Measurements from ENCODE around the gene PBRM1. TPM values are rescaled to one million over a fixed set of nuclear protein-coding genes. Genes with fewer than 3 reads are reported as not detected.

PBRM1 gene
- polyA plus RNA-seq, 1 donor (not counting 4 experiments of a cell fraction or from before 2014, with no cell fraction given), result 26.0 TPM

- FAIRE-seq (no peak), DNase-seq (ENCODE audit: low read depth, low spot score) (no peak)
- Histone ChIP-seq H3K9me3 (ENCODE audit: control insufficient read depth, low read depth, low read length) (no peaks in the 10 kb centered on the region), H3K9me1 (ENCODE audit: control insufficient read depth, extremely low read depth, insufficient read depth, low read length) (no peaks in the 10 kb centered on the region), H3K27ac (ENCODE audit: control insufficient read depth, insufficient read depth, low read length) (no peak overlapping the region), H3K9ac (ENCODE audit: control insufficient read depth, extremely low read depth, insufficient read depth, low read length) (no peak overlapping the region), H3K4me3 (ENCODE audit: control insufficient read depth in 2 of 3, extremely low read depth in 1 of 3, insufficient read depth in 2 of 3, low read depth in 1 of 3, low read length in 3 of 3) (no peak overlapping the region), H3K4me2 (ENCODE audit: control insufficient read depth, extremely low read depth, insufficient read depth, low read depth, low read length) (no peak overlapping the region), H4K20me1 (ENCODE audit: control insufficient read depth, extremely low read depth, insufficient read depth, low read length) (no peaks in the 10 kb centered on the region), H3K27me3 (ENCODE audit: control insufficient read depth, extremely low read depth, insufficient read depth, low read length) (peaks cover 9% of the 10 kb centered on the region), H3K36me3 (ENCODE audit: control insufficient read depth in 2 of 2, extremely low read depth in 1 of 2, insufficient read depth in 2 of 2, low read length in 2 of 2) (no peaks in the 10 kb centered on the region), H2AFZ (ENCODE audit: control insufficient read depth, low read length) (no peak overlapping the region), H3K79me2 (ENCODE audit: control insufficient read depth, insufficient read depth, low read length) (no peaks in the 10 kb centered on the region), H3K4me1 (ENCODE audit: control insufficient read depth, extremely low read depth, insufficient read depth, low read length) (no peaks in the 10 kb centered on the region)
- TF ChIP-seq EZH2 (IDR thresholded peaks at IDR 0.05; ENCODE audit: low read length), result no peak
- TF ChIP-seq CTCF (optimal IDR thresholded peaks at IDR 0.05 in 1 of 3, IDR thresholded peaks at IDR 0.05 in 1 of 3, conservative IDR thresholded peaks at IDR 0.05 in 1 of 3; ENCODE audit: extremely low read depth in 1 of 3, insufficient read depth in 2 of 3, low read length in 3 of 3), result no peak
- dilution Hi-C loops (cut with MboI; ENCODE audit: extremely low pct_ligation_motif_present, low sequenced_read_pairs), result no loop called here
Measured at GRCh38 chr3:52502001-52502400, 183.7 kb downstream of the PBRM1 start.

GRCh38 chr3:52501046-52501445 lies 184.7 kb downstream of the PBRM1 start:
- no peaks in the 10 kb centered on the region for H3K36me3 ChIP-seq (ENCODE audit: control insufficient read depth in 2 of 2, extremely low read depth in 1 of 2, insufficient read depth in 2 of 2, low read length in 2 of 2)
- no peak overlapping the region for H3K27ac ChIP-seq (ENCODE audit: control insufficient read depth, insufficient read depth, low read length)
- no peak overlapping the region for H3K9ac ChIP-seq (ENCODE audit: control insufficient read depth, extremely low read depth, insufficient read depth, low read length)
- dilution Hi-C loops (cut with MboI; ENCODE audit: extremely low pct_ligation_motif_present, low sequenced_read_pairs), result no loop called here
- no peaks in the 10 kb centered on the region for H4K20me1 ChIP-seq (ENCODE audit: control insufficient read depth, extremely low read depth, insufficient read depth, low read length)
- FAIRE-seq (no peak), DNase-seq (ENCODE audit: low read depth, low spot score) (no peak)
- no peaks in the 10 kb centered on the region for H3K9me3 ChIP-seq (ENCODE audit: control insufficient read depth, low read depth, low read length)
- H2AFZ ChIP-seq (ENCODE audit: control insufficient read depth, low read length), result no peak overlapping the region
- no peak overlapping the region for H3K4me3 ChIP-seq (ENCODE audit: control insufficient read depth in 2 of 3, extremely low read depth in 1 of 3, insufficient read depth in 2 of 3, low read depth in 1 of 3, low read length in 3 of 3)
- no peaks in the 10 kb centered on the region for H3K9me1 ChIP-seq (ENCODE audit: control insufficient read depth, extremely low read depth, insufficient read depth, low read length)
- TF ChIP-seq CTCF (optimal IDR thresholded peaks at IDR 0.05 in 1 of 3, IDR thresholded peaks at IDR 0.05 in 1 of 3, conservative IDR thresholded peaks at IDR 0.05 in 1 of 3; ENCODE audit: extremely low read depth in 1 of 3, insufficient read depth in 2 of 3, low read length in 3 of 3) (no peak), EZH2 (IDR thresholded peaks at IDR 0.05; ENCODE audit: low read length) (no peak)
- H3K4me2 ChIP-seq (ENCODE audit: control insufficient read depth, extremely low read depth, insufficient read depth, low read depth, low read length), result no peak overlapping the region
- H3K79me2 ChIP-seq (ENCODE audit: control insufficient read depth, insufficient read depth, low read length), result no peaks in the 10 kb centered on the region
- no peaks in the 10 kb centered on the region for H3K4me1 ChIP-seq (ENCODE audit: control insufficient read depth, extremely low read depth, insufficient read depth, low read length)
- peaks cover 9% of the 10 kb centered on the region for H3K27me3 ChIP-seq (ENCODE audit: control insufficient read depth, extremely low read depth, insufficient read depth, low read length)

All from keratinocyte (primary cell).